HG03354 (cell line): ENCODE results near the gene ARID3A.

Experiments used
- ATAC-seq: cut with Tn5 transposase; IDR thresholded peaks from one replicate; pipeline ENCODE4 v1.9.1; 2021; ENCODE audit warnings: mild to moderate bottlenecking; ENCODE audit not compliant: unreplicated experiment, poor library complexity, severe bottlenecking

The ARID3A gene

GRCh38 chr19:943551-944170, 17.8 kb downstream of the ARID3A start:
- ATAC-seq, result no peak

- ATAC-seq, result no peak
Measured at GRCh38 chr19:944171-944567, 18.3 kb downstream of the ARID3A start.

GRCh38 chr19:944663-945241, 18.9 kb downstream of the ARID3A start:
- no peak for ATAC-seq

GRCh38 chr19:945401-946252, 19.8 kb downstream of the ARID3A start:
- no peak for ATAC-seq

GRCh38 chr19:947090-947706, 21.4 kb downstream of the ARID3A start:
- ATAC-seq, result no peak

GRCh38 chr19:947707-948539, 22.1 kb downstream of the ARID3A start:
- ATAC-seq, result peak; percentile 75

GRCh38 chr19:948842-949496, 23.1 kb downstream of the ARID3A start:
- no peak for ATAC-seq

- no peak for ATAC-seq
Measured at GRCh38 chr19:950352-951066, 24.7 kb downstream of the ARID3A start.

- no peak for ATAC-seq
Measured at GRCh38 chr19:952049-952679, 26.3 kb downstream of the ARID3A start.

GRCh38 chr19:952680-953444, 27.0 kb downstream of the ARID3A start:
- no peak for ATAC-seq

GRCh38 chr19:953445-954271, 27.8 kb downstream of the ARID3A start:
- ATAC-seq, result no peak

- no peak for ATAC-seq
Measured at GRCh38 chr19:954272-954671, 28.4 kb downstream of the ARID3A start.

GRCh38 chr19:954672-955494, 29.0 kb downstream of the ARID3A start:
- no peak for ATAC-seq

GRCh38 chr19:955803-956765, 30.2 kb downstream of the ARID3A start:
- ATAC-seq, result no peak
